BJ (cell line): ENCODE results near the gene TINCR. TPM values are rescaled to one million over a fixed set of nuclear protein-coding genes. Genes with fewer than 3 reads are reported as not detected.
"Not testable (repeated sequence)": the region's sequence is repeated elsewhere in the genome, so short reads cannot be mapped to it uniquely, and the experiment has no call there.

Experiments
- CTCF ChIA-PET: fragments of 350-600 bp; formaldehyde crosslinking; extraction: SDS; loops from one replicate; lab custom pipeline; 2021; ENCODE audit warnings: antibody characterized with exemption, inconsistent platforms; lab: Yijun Ruan, JAX
- POLR2A ChIA-PET: fragments of 300-600 bp; sonication (Branson Sonifier 250); formaldehyde crosslinking; extraction: SDS; loops from one replicate; lab custom pipeline; 2021; ENCODE audit warnings: antibody characterized with exemption; lab: Charles Lee
- DNase-seq: peaks from one replicate; pipeline ENCODE4 v3.0.0-alpha.2; 2011; ENCODE audit warnings: low read depth
- H3K27me3 ChIP-seq: 2 replicates; pipeline ENCODE4 v1.6.0; 2011; ENCODE audit warnings: low read length; ENCODE audit not compliant: control insufficient read depth, insufficient read depth
- H3K36me3 ChIP-seq: 2 replicates; pipeline ENCODE4 v1.5.1; 2011; ENCODE audit warnings: low read length; ENCODE audit not compliant: control insufficient read depth, insufficient read depth
- H3K4me3 ChIP-seq: 2 replicates; pipeline ENCODE4 v1.5.1; 2011; ENCODE audit warnings: low read depth, mild to moderate bottlenecking, control low read depth, low read length
- CTCF ChIP-seq: IDR thresholded peaks from 2 replicates; pipeline ENCODE4 v1.5.1; 2011; ENCODE audit warnings: low read depth, mild to moderate bottlenecking, control low read depth, inconsistent platforms, low read length, moderate library complexity; ENCODE audit not compliant: insufficient read depth
- polyA plus RNA-seq: library from polyadenylated mRNA; depleted of rRNA; stranded (reverse); fragments of >200 nt; gene quantifications from 2 replicates; pipeline ENCODE4 v1.2.3, GENCODE V29; 2011

The TINCR gene
- polyA plus RNA-seq, 1 experiment: 0.23 TPM

- Histone ChIP-seq H3K36me3 (peaks cover 34% of the 10 kb centered on the region), H3K27me3 (no peaks in the 10 kb centered on the region), H3K4me3 (no peak overlapping the region)
- TF ChIP-seq CTCF: no peak
- POLR2A ChIA-PET: no interaction called here
- no peak for DNase-seq
- CTCF ChIA-PET: interaction anchor here (0.8 kb wide), 1 partner anchor 12 kb away, joined by 3 read pairs; no protein-coding TSS in a partner anchor
Measured at GRCh38 chr19:5609881-5610448, 42.2 kb upstream of the TINCR start.

- CTCF ChIA-PET, H3K4me3 ChIP-seq, POLR2A ChIA-PET, H3K27me3 ChIP-seq, DNase-seq: not testable (repeated sequence)
- peaks cover 32% of the 10 kb centered on the region for H3K36me3 ChIP-seq
Measured at GRCh38 chr19:5608766-5609165, 41.0 kb upstream of the TINCR start.

- peaks cover 28% of the 10 kb centered on the region for H3K36me3 ChIP-seq
- no peak overlapping the region for H3K4me3 ChIP-seq
- DNase-seq: no peak
- TF ChIP-seq CTCF: no peak
- POLR2A ChIA-PET: no interaction called here
- no peaks in the 10 kb centered on the region for H3K27me3 ChIP-seq
- CTCF ChIA-PET: interaction anchor here (0.6 kb wide), 1 partner anchor 95 kb away, joined by 3 read pairs; no protein-coding TSS in a partner anchor
Measured at GRCh38 chr19:5608291-5608690, 40.5 kb upstream of the TINCR start.

- Histone ChIP-seq H3K4me3 (no peak overlapping the region), H3K27me3 (no peaks in the 10 kb centered on the region), H3K36me3 (peaks cover 24% of the 10 kb centered on the region)
- no peak for DNase-seq
- CTCF ChIA-PET: interaction anchor here (0.6 to 2.3 kb wide), 2 partner anchors 11 to 96 kb away, joined by 3 to 5 read pairs; no protein-coding TSS in a partner anchor
- POLR2A ChIA-PET: interaction anchor here (0.6 kb wide), 1 partner anchor 17 kb away, joined by 3 read pairs; no protein-coding TSS in a partner anchor
- TF ChIP-seq CTCF: no peak
Measured at GRCh38 chr19:5607318-5608275, 39.8 kb upstream of the TINCR start.

GRCh38 chr19:5605362-5605761 lies 37.6 kb upstream of the TINCR start:
- DNase-seq: no peak
- no peak overlapping the region for H3K4me3 ChIP-seq
- peaks cover 29% of the 10 kb centered on the region for H3K36me3 ChIP-seq
- CTCF ChIA-PET: interaction anchor here (2.3 kb wide), 1 partner anchor 9 kb away, joined by 5 read pairs; no protein-coding TSS in a partner anchor
- no peak for TF ChIP-seq CTCF
- no peaks in the 10 kb centered on the region for H3K27me3 ChIP-seq
- POLR2A ChIA-PET: interaction anchor here (0.8 kb wide), 1 partner anchor 50 kb away, joined by 14 read pairs; no protein-coding TSS in a partner anchor
